NCI-H446 treated with DMSO at 0.1 percent for 48 hours (cell line): ENCODE data around the gene MYORG.
A peak's percentile ranks its signal among the peaks of the same experiment; 100 is the strongest.

ENCODE experiments used
- DNase-seq: peaks from one replicate; lab custom pipeline; 2025; lab: John Stamatoyannopoulos, UW

The MYORG gene

GRCh38 chr9:34376596-34377403, at the start of gene MYORG:
Gene MYORG (minus strand): TSS chr9:34376898. CDS start chr9:34372943, 3,955 bp downstream.
- DNase-seq: peak; percentile 87

- DNase-seq: no peak
Observed at GRCh38 chr9:34419716-34420504, 43.2 kb upstream of the MYORG start.

GRCh38 chr9:34417734-34418133, 41.0 kb upstream of the MYORG start:
- no peak for DNase-seq

- DNase-seq: no peak
Observed at GRCh38 chr9:34413231-34413852, 36.6 kb upstream of the MYORG start.

GRCh38 chr9:34412336-34412735, 35.6 kb upstream of the MYORG start:
- DNase-seq: no peak

- no peak for DNase-seq
Observed at GRCh38 chr9:34409154-34409553, 32.5 kb upstream of the MYORG start.

GRCh38 chr9:34408173-34408572, 31.5 kb upstream of the MYORG start:
- no peak for DNase-seq

- DNase-seq: no peak
Observed at GRCh38 chr9:34406219-34406618, 29.5 kb upstream of the MYORG start.

GRCh38 chr9:34405719-34406118, 29.0 kb upstream of the MYORG start:
- no peak for DNase-seq

GRCh38 chr9:34403554-34404380, 27.1 kb upstream of the MYORG start:
- DNase-seq: peak; percentile 31

- no peak for DNase-seq
Observed at GRCh38 chr9:34400686-34401602, 24.2 kb upstream of the MYORG start.

GRCh38 chr9:34400275-34400674, 23.6 kb upstream of the MYORG start:
- no peak for DNase-seq

GRCh38 chr9:34399729-34400128, 23.0 kb upstream of the MYORG start:
- DNase-seq: no peak

- DNase-seq: no peak
Observed at GRCh38 chr9:34398875-34399274, 22.2 kb upstream of the MYORG start.

GRCh38 chr9:34396276-34397214, 19.8 kb upstream of the MYORG start:
- DNase-seq: no peak

- no peak for DNase-seq
Observed at GRCh38 chr9:34392511-34392910, 15.8 kb upstream of the MYORG start.

- no peak for DNase-seq
Observed at GRCh38 chr9:34387239-34387638, 10.5 kb upstream of the MYORG start.

- DNase-seq: no peak
Observed at GRCh38 chr9:34386656-34387055, 10.0 kb upstream of the MYORG start.

- no peak for DNase-seq
Observed at GRCh38 chr9:34385561-34386230, 9.0 kb upstream of the MYORG start.
